ENCODE data around the gene PDPN.

DNA sequence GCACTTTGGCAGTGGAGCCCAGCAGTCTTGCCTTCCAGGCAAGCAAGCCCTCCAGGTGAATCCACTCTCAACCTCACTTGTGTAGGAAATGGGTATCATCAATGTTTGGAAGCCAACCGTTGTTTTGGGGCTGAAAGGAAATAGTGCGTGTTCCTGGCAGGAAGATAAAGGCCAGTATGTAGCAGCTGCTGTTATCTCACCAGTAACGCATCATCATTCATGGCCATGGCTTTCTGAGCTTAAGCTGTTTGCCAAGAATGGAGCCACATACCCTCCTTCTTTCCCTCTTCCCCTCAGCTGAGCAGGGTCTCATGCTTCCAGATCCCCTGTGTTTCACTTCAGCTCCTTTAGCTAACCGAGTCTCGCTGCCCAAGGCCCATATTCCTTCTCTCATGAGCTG lies 2.2 kb upstream of the PDPN start:
- TF ChIP-seq, protein P1, sequence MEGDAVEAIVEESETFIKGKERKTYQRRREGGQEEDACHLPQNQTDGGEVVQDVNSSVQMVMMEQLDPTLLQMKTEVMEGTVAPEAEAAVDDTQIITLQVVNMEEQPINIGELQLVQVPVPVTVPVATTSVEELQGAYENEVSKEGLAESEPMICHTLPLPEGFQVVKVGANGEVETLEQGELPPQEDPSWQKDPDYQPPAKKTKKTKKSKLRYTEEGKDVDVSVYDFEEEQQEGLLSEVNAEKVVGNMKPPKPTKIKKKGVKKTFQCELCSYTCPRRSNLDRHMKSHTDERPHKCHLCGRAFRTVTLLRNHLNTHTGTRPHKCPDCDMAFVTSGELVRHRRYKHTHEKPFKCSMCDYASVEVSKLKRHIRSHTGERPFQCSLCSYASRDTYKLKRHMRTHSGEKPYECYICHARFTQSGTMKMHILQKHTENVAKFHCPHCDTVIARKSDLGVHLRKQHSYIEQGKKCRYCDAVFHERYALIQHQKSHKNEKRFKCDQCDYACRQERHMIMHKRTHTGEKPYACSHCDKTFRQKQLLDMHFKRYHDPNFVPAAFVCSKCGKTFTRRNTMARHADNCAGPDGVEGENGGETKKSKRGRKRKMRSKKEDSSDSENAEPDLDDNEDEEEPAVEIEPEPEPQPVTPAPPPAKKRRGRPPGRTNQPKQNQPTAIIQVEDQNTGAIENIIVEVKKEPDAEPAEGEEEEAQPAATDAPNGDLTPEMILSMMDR (IDR thresholded peaks at IDR 0.05): no peak
- no peak for TF ChIP-seq POLR2AphosphoS5 (IDR thresholded peaks at IDR 0.05)

Measured in breast epithelium (tissue), 3 donors.